ENCODE measurements around the gene SLIT1. TPM values are rescaled to one million over a fixed set of nuclear protein-coding genes. Genes with fewer than 3 reads are reported as not detected.

SLIT1 gene
- total and polyA plus RNA-seq, 2 of the 8 experiments (the other 6 are each of a cell fraction or from before 2014, with no cell fraction given), result 0.70 to 0.88 TPM

GRCh38 chr10:96960872-96961271 is 224.9 kb downstream of the SLIT1 start (continued):
- TF ChIP-seq, protein P1, sequence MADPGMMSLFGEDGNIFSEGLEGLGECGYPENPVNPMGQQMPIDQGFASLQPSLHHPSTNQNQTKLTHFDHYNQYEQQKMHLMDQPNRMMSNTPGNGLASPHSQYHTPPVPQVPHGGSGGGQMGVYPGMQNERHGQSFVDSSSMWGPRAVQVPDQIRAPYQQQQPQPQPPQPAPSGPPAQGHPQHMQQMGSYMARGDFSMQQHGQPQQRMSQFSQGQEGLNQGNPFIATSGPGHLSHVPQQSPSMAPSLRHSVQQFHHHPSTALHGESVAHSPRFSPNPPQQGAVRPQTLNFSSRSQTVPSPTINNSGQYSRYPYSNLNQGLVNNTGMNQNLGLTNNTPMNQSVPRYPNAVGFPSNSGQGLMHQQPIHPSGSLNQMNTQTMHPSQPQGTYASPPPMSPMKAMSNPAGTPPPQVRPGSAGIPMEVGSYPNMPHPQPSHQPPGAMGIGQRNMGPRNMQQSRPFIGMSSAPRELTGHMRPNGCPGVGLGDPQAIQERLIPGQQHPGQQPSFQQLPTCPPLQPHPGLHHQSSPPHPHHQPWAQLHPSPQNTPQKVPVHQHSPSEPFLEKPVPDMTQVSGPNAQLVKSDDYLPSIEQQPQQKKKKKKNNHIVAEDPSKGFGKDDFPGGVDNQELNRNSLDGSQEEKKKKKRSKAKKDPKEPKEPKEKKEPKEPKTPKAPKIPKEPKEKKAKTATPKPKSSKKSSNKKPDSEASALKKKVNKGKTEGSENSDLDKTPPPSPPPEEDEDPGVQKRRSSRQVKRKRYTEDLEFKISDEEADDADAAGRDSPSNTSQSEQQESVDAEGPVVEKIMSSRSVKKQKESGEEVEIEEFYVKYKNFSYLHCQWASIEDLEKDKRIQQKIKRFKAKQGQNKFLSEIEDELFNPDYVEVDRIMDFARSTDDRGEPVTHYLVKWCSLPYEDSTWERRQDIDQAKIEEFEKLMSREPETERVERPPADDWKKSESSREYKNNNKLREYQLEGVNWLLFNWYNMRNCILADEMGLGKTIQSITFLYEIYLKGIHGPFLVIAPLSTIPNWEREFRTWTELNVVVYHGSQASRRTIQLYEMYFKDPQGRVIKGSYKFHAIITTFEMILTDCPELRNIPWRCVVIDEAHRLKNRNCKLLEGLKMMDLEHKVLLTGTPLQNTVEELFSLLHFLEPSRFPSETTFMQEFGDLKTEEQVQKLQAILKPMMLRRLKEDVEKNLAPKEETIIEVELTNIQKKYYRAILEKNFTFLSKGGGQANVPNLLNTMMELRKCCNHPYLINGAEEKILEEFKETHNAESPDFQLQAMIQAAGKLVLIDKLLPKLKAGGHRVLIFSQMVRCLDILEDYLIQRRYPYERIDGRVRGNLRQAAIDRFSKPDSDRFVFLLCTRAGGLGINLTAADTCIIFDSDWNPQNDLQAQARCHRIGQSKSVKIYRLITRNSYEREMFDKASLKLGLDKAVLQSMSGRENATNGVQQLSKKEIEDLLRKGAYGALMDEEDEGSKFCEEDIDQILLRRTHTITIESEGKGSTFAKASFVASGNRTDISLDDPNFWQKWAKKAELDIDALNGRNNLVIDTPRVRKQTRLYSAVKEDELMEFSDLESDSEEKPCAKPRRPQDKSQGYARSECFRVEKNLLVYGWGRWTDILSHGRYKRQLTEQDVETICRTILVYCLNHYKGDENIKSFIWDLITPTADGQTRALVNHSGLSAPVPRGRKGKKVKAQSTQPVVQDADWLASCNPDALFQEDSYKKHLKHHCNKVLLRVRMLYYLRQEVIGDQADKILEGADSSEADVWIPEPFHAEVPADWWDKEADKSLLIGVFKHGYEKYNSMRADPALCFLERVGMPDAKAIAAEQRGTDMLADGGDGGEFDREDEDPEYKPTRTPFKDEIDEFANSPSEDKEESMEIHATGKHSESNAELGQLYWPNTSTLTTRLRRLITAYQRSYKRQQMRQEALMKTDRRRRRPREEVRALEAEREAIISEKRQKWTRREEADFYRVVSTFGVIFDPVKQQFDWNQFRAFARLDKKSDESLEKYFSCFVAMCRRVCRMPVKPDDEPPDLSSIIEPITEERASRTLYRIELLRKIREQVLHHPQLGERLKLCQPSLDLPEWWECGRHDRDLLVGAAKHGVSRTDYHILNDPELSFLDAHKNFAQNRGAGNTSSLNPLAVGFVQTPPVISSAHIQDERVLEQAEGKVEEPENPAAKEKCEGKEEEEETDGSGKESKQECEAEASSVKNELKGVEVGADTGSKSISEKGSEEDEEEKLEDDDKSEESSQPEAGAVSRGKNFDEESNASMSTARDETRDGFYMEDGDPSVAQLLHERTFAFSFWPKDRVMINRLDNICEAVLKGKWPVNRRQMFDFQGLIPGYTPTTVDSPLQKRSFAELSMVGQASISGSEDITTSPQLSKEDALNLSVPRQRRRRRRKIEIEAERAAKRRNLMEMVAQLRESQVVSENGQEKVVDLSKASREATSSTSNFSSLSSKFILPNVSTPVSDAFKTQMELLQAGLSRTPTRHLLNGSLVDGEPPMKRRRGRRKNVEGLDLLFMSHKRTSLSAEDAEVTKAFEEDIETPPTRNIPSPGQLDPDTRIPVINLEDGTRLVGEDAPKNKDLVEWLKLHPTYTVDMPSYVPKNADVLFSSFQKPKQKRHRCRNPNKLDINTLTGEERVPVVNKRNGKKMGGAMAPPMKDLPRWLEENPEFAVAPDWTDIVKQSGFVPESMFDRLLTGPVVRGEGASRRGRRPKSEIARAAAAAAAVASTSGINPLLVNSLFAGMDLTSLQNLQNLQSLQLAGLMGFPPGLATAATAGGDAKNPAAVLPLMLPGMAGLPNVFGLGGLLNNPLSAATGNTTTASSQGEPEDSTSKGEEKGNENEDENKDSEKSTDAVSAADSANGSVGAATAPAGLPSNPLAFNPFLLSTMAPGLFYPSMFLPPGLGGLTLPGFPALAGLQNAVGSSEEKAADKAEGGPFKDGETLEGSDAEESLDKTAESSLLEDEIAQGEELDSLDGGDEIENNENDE (IDR thresholded peaks at IDR 0.05; ENCODE audit: insufficient replicate concordance, low read length), result no peak
- TF ChIP-seq SP2 (IDR thresholded peaks at IDR 0.05; ENCODE audit: low read length), result no peak
- TF ChIP-seq, protein P2, sequence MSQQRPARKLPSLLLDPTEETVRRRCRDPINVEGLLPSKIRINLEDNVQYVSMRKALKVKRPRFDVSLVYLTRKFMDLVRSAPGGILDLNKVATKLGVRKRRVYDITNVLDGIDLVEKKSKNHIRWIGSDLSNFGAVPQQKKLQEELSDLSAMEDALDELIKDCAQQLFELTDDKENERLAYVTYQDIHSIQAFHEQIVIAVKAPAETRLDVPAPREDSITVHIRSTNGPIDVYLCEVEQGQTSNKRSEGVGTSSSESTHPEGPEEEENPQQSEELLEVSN (IDR thresholded peaks at IDR 0.05), result no peak
- TF ChIP-seq YY1 (IDR thresholded peaks at IDR 0.05; ENCODE audit: low read depth, low read length), result no peak
- no peak for TF ChIP-seq CBX5 (IDR thresholded peaks at IDR 0.05; ENCODE audit: low read depth, low read length)
- TF ChIP-seq CBX8 (IDR thresholded peaks at IDR 0.05; ENCODE audit: borderline replicate concordance, low read depth, low read length), result no peak
- no peak for TF ChIP-seq HDAC2 (IDR thresholded peaks at IDR 0.05; ENCODE audit: borderline replicate concordance in 1 of 2, low read depth in 2 of 2, low read length in 2 of 2)
- no peak for TF ChIP-seq POU5F1 (IDR thresholded peaks at IDR 0.05; ENCODE audit: low read depth, low read length)
- TF ChIP-seq POLR2A (IDR thresholded peaks at IDR 0.05; ENCODE audit: control extremely low read depth in 1 of 2, low read depth in 2 of 2, low read length in 2 of 2), result no peak
- no peak for TF ChIP-seq SAP30 (IDR thresholded peaks at IDR 0.05; ENCODE audit: insufficient read depth, insufficient replicate concordance, low read length)
- TF ChIP-seq ZNF274 (IDR thresholded peaks at IDR 0.05; ENCODE audit: borderline replicate concordance, extremely low read depth, low read length), result no peak

All from H1 (cell line).